HG03571 (cell line): Measurements from ENCODE around the gene PDE3B.

ENCODE experiments used
- ATAC-seq: cut with Tn5 transposase; IDR thresholded peaks from one replicate; pipeline ENCODE4 v1.9.1; 2021; ENCODE audit not compliant: unreplicated experiment

PDE3B gene

DNA sequence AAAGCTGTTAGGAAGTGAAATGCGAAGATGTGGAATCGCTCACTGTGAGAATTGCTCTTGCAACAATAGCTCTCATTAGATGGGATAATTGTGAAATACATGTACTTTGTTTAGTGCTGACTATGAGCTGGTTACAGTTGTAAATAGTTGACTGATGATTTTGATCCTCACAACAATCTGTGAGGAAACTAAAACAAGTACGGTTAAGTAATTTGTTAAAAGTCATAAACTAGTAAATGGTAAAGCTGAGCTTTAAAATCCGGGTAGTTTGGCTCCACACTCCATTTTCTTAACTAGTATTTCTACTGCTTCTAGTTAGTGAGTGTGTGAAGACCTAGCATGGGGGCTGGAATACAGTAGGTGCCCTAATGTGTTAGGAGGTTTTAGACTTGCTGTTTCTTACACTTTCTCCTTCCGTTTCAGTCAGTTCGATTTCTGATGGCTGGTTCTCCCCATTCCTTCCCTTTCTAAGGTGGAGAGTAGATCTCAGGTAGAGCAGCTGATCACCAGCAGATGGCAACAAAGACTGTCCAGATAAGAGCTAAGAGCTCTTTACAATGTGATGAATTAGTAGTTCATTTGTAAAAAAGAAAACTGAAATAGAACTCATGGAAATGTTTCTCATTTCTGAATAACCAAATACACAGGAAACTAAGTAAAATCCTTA is 264.7 kb downstream of the PDE3B start:
- no peak for ATAC-seq

GRCh38 chr11:14914536-14914935 is 270.9 kb downstream of the PDE3B start:
- no peak for ATAC-seq

DNA sequence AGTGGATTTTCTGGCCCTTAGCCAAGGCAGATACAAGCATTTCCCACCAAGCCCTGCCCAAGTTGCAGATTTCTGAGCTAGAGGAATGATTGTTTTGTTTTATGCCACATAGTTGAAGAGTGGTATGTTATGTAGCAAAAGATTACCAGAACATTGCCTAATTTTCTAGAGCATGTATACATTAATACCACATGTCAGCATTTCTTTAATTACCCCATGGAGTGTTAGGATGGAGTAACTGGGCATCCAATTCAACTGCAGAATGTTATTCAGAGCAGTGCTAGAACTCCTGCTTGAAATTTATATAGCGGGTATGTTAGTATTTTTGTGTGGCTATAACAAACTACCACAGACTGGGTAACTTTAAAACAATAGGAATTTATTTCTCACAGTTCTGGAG is 272.8 kb downstream of the PDE3B start:
- ATAC-seq: no peak
